Left lung (tissue), 10 donors: ENCODE results near the gene ANGPTL1. TPM values are rescaled to one million over a fixed set of nuclear protein-coding genes. Genes with fewer than 3 reads are reported as not detected.

ENCODE experiments used
- ATAC-seq: fragments of 200-7000 bp; cut with Tn5 transposase; one replicate; pipeline ENCODE4 v1.9.1; 2020; ENCODE audit warnings: moderate library complexity
- DNase-seq, 4 donors: peaks; one replicate each; pipeline ENCODE4 v3.0.0-alpha.2; 2013 to 2020
- H3K27ac ChIP-seq, 2 donors: fragments of 200-600 bp; sonication (generic) in 1 of 2; one replicate each; pipeline versions ENCODE4 v1.5.0 to v1.8.0; 2020 to 2021
- H3K27me3 ChIP-seq, 2 donors: fragments of 200-600 bp; sonication (generic) in 1 of 2; one replicate each; pipeline versions ENCODE4 v1.5.0 to v1.8.0; 2020 to 2021
- H3K36me3 ChIP-seq, 2 donors: fragments of 200-600 bp; sonication (generic) in 1 of 2; one replicate each; pipeline versions ENCODE4 v1.5.0 to v1.8.0; 2020 to 2021
- H3K4me1 ChIP-seq, 2 donors: fragments of 200-600 bp; one replicate each; pipeline ENCODE4 v1.8.0; 2021
- H3K4me3 ChIP-seq, 2 donors: fragments of 200-600 bp; sonication (generic) in 1 of 2; one replicate each; pipeline versions ENCODE4 v1.5.0 to v1.8.0; 2020 to 2021; ENCODE audit warnings: mild to moderate bottlenecking in 1 of 2
- H3K9me3 ChIP-seq, 2 donors: fragments of 200-600 bp; sonication (generic) in 1 of 2; one replicate each; pipeline versions ENCODE4 v1.5.0 to v1.8.0; 2020 to 2021
- intact Hi-C, 2 donors: fragments of 100-400 bp; cut with DNase I; formaldehyde crosslinking; loops; one replicate each; pipeline versions ENCODE4 v1.11.2 to v1.14.2; 2022
- polyA plus RNA-seq, 6 donors: library from polyadenylated mRNA; unstranded; fragments of 120-200 nt; gene quantifications; one replicate each; pipeline ENCODE4 v1.2.1, GENCODE V29; 2013; ENCODE audit not compliant: insufficient read length in 6 of 6
- total RNA-seq, 2 donors: library from RNA; stranded (reverse); fragmentation: NEBNext Ultra II Directional; extraction: Animal tissue kit (Norgen Biotek cat#: 25700); gene quantifications; one replicate each; pipeline ENCODE4 v1.2.1, GENCODE V29; 2021
- TF ChIP-seq, protein P1 (sequence below), 2 donors: fragments of 200-600 bp; sonication (generic) in 1 of 2; IDR thresholded peaks; one replicate each; pipeline versions ENCODE4 v1.5.0 to v1.8.0; 2021; ENCODE audit warnings: antibody characterized with exemption in 2 of 2
- donor health status: DM: no; HTN: yes; CAD: no.
- donor health status: DM: no; HTN: no; CAD: no.

ANGPTL1 gene
- total and polyA plus RNA-seq, 8 donors = 8.4 to 19.2 (median 10.4) TPM

DNA sequence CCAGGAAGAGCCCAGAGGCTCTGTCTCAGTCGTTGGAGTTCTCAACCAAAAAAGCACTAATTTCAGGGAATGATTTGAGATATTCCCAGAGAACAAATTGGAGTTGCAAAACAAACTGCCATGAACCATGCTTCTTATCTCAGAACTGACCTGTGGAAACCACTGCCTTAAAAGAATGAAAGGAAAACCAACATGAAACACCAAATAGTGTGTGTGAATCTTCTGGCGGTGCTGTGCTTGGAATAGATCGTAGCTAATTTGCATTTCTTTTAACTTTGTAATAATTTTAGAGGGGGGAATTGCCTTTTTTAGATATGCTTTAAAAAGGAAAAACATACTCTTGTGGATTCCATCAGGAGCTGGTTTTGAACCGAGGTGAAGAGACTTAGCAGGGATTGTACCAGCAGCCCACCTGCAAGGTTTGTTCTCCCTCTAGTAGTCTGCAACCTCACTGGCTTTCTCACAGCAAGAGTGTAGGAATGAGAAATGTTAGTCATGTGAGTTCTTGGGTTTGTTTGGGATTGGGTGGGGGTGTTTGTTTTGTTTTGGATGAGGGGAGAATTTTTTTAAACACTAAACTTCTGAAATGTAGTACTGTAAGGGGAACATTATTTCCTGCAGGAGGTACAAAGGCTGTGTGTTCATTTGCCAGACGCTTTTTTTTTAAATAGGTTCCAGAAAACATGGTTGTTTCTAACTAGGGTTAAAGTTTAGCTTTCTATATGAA lies 45.7 kb upstream of the ANGPTL1 start:
- TF ChIP-seq, protein P1, sequence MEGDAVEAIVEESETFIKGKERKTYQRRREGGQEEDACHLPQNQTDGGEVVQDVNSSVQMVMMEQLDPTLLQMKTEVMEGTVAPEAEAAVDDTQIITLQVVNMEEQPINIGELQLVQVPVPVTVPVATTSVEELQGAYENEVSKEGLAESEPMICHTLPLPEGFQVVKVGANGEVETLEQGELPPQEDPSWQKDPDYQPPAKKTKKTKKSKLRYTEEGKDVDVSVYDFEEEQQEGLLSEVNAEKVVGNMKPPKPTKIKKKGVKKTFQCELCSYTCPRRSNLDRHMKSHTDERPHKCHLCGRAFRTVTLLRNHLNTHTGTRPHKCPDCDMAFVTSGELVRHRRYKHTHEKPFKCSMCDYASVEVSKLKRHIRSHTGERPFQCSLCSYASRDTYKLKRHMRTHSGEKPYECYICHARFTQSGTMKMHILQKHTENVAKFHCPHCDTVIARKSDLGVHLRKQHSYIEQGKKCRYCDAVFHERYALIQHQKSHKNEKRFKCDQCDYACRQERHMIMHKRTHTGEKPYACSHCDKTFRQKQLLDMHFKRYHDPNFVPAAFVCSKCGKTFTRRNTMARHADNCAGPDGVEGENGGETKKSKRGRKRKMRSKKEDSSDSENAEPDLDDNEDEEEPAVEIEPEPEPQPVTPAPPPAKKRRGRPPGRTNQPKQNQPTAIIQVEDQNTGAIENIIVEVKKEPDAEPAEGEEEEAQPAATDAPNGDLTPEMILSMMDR (IDR thresholded peaks at IDR 0.05) = no peak
- Histone ChIP-seq H3K4me1 (no peaks in the 10 kb centered on the region), H3K27me3 (no peaks in the 10 kb centered on the region), H3K36me3 (peaks cover 0 to 7% of the 10 kb centered on the region in 2 donors), H3K4me3 (no peak overlapping the region), H3K9me3 (no peaks in the 10 kb centered on the region), H3K27ac (no peak overlapping the region)
- intact Hi-C loops = no loop called here
- DNase-seq (no peak), ATAC-seq (no peak)

DNA sequence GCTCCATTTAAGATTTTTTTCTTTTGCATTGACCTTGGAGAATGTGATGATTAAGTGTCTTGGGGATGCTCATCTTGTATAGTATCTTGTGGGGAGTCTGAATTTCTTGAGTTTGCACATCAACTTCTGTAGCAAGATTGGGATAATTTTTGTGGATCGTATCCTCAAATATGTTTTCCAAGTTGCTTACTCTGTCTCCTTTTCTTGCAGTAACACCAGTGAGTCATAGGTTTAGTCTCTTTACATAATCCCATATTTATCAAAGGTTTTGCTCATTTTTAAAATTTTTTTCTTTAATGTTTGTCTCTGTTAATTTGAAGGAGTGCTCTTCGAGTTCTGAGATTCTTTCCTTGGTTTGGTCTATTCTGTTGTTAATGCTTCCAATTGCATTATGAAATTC lies 41.7 kb upstream of the ANGPTL1 start:
- Histone ChIP-seq H3K4me3 (no peak overlapping the region), H3K36me3 (peaks cover 0 to 7% of the 10 kb centered on the region in 2 donors), H3K27ac (no peak overlapping the region), H3K9me3 (no peaks in the 10 kb centered on the region), H3K4me1 (no peaks in the 10 kb centered on the region), H3K27me3 (no peaks in the 10 kb centered on the region)
- TF ChIP-seq, protein P1 (IDR thresholded peaks at IDR 0.05) = no peak
- ATAC-seq (no peak), DNase-seq (no peak)
- intact Hi-C loops = no loop called here

DNA sequence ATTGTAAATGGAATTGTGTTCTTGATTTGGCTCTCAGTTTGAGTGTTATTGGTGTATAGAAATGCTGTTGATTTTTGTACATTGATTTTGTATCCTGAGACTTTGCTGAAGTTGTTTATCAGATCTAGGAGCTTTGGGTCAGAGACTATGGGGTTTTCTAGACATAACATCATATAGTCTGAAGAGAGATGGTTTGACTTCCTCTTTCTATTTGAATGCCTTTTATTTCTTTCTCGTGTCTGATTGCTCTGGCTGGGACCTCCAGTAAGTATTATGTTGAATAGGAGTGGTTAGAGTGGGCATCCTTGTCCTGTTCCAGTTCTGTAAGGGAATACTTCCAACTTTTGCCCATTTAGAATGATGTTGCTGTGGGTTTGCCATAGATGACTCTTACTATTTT lies 39.1 kb upstream of the ANGPTL1 start:
- H3K36me3 ChIP-seq = peaks cover 0 to 4% of the 10 kb centered on the region in 2 donors
- H3K4me1 ChIP-seq = no peaks in the 10 kb centered on the region
- H3K4me3 ChIP-seq = no peak overlapping the region
- no peak for DNase-seq
- intact Hi-C loops = no loop called here
- no peaks in the 10 kb centered on the region for H3K9me3 ChIP-seq
- TF ChIP-seq, protein P1 (IDR thresholded peaks at IDR 0.05) = no peak
- ATAC-seq = no peak
- no peaks in the 10 kb centered on the region for H3K27me3 ChIP-seq
- H3K27ac ChIP-seq = no peak overlapping the region

DNA sequence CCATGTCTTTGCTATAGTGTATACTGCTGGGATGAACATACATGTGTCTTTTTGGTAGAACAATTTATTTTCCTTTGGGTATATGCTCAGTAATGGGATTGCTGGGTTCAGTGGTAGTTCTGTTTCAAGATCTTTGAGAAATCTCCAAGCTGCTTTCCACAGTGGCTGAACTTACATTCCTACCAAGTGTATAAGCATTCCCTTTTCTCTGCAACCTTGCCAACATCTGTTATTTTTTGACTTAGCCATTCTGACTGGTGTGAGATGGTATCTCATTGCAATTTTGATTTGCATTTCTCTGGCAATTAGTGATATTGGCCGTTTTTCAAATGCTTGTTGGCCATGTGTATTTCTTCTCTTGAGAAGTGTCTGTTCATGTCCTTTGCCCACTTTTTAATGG lies 37.5 kb upstream of the ANGPTL1 start:
- TF ChIP-seq, protein P1 (IDR thresholded peaks at IDR 0.05) = no peak
- H3K27ac ChIP-seq = no peak overlapping the region
- DNase-seq = no peak
- H3K4me3 ChIP-seq = no peak overlapping the region
- no peaks in the 10 kb centered on the region for H3K4me1 ChIP-seq
- intact Hi-C loops = no loop called here
- no peaks in the 10 kb centered on the region for H3K9me3 ChIP-seq
- peaks cover 0 to 4% of the 10 kb centered on the region in 2 donors for H3K36me3 ChIP-seq
- no peaks in the 10 kb centered on the region for H3K27me3 ChIP-seq
- no peak for ATAC-seq

DNA sequence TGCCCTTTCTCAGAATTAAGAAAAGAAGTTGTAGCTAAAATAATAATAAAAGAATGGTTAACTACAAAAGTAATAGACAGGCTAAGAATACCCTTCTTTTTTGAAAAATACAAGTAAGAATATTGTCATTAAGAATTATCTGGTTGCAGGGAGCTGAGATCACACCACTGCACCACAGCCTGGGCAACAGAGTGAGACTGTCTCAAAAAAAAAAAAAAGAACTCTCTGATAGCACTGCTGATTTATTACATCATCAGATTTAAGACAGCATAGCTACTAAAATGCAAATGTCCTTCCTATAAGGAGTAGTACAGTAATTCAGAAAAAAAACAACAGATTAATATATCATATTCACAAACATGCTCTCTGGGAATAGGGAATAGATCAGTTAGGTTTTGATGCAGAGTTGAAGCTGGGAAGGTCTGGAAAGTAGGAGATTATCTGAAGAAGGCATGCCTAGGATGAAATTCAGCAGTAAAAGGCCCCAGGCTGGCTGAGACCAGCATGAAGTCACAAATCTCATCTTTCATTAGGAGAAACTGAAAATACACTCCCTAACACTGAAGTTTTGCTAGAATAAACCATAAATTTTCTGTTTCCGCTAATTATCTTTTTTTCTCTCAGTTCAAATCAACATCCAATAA lies 30.7 kb upstream of the ANGPTL1 start:
- no peaks in the 10 kb centered on the region for H3K27me3 ChIP-seq
- no peak overlapping the region for H3K27ac ChIP-seq
- DNase-seq (no peak), ATAC-seq (no peak)
- intact Hi-C loops = no loop called here
- no peaks in the 10 kb centered on the region for H3K4me1 ChIP-seq
- H3K9me3 ChIP-seq = no peaks in the 10 kb centered on the region
- no peaks in the 10 kb centered on the region for H3K36me3 ChIP-seq
- TF ChIP-seq, protein P1 (IDR thresholded peaks at IDR 0.05) = no peak
- no peak overlapping the region for H3K4me3 ChIP-seq
